ENCODE data around the gene LMBR1L. TPM values are rescaled to one million over a fixed set of nuclear protein-coding genes. Genes with fewer than 3 reads are reported as not detected.
A peak's percentile ranks its signal among the peaks of the same experiment; 100 is the strongest.

LMBR1L gene, protein sequence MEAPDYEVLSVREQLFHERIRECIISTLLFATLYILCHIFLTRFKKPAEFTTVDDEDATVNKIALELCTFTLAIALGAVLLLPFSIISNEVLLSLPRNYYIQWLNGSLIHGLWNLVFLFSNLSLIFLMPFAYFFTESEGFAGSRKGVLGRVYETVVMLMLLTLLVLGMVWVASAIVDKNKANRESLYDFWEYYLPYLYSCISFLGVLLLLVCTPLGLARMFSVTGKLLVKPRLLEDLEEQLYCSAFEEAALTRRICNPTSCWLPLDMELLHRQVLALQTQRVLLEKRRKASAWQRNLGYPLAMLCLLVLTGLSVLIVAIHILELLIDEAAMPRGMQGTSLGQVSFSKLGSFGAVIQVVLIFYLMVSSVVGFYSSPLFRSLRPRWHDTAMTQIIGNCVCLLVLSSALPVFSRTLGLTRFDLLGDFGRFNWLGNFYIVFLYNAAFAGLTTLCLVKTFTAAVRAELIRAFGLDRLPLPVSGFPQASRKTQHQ
- polyA plus RNA-seq: 344 and 381 TPM in 2 replicates
- 165 and 169 TPM in 2 replicates for polyA minus RNA-seq

DNA sequence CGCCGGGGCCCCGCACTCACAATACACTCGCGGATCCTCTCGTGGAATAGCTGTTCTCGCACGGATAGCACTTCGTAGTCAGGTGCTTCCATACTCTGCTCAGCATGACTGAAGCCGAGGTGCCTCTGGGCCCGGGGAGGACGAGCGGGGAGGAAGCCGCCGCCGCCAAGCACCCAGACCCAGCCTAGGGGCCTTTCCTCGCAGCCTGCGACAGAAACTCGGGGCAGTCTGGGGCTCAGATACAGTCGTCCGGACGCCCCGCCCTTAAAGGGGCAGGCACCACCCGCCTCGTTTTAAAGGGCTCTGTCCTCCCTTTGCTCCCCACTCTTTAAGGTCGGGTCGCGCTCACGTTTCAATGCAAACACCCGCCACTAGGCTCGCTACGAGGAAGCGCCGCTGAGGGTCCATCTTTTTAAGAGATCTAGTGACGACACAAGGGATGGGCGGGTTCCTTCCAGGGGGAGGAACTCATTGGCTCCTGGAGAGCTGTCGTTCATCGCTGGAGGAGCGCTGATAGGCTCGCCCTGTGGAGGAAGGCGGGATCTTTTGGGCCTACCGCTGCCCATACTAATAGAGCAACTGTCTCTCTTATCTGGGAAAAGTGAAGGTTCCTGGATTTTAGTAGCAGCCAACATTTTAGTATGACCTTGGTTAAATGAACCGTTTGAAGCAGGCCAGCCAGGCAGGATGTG is at the start of gene LMBR1L:
LMBR1L (minus strand) TSS at position 384 of the 692 bp plus-strand sequence; CDS start at position 92, 292 bp downstream.
- Histone ChIP-seq H3K36me3 (ENCODE audit: insufficient read depth, low read length) (peaks cover 6% of the 10 kb centered on the region), H3K4me3 (ENCODE audit: low read length) (peak within 1 kb of the TSS; percentile 96), H3K27ac (ENCODE audit: low read length) (peak within 1 kb of the TSS; percentile 100), H3K9me3 (ENCODE audit: low read length) (no peaks in the 10 kb centered on the region), H3K27me3 (ENCODE audit: insufficient read depth, low read depth, low read length) (no peaks in the 10 kb centered on the region), H3K9me2 (ENCODE audit: insufficient read depth, low read length) (no peaks in the 10 kb centered on the region), H2AFZ (ENCODE audit: low read depth, low read length) (peak within 1 kb of the TSS; percentile 82), H3K4me2 (ENCODE audit: low read length) (peak within 1 kb of the TSS; percentile 100), H3K9ac (ENCODE audit: low read length) (peak within 1 kb of the TSS; percentile 100), H4K20me1 (ENCODE audit: insufficient read depth) (peaks cover 31% of the 10 kb centered on the region), H3F3A (ENCODE audit: insufficient read depth, low read length, poor library complexity, severe bottlenecking) (no peaks in the 10 kb centered on the region), H3K79me2 (replicated peaks; ENCODE audit: insufficient read depth, low read length) (peaks cover 45% of the 10 kb centered on the region)
- TF ChIP-seq TAF1 (IDR thresholded peaks at IDR 0.05; ENCODE audit: low read depth) (peak; percentile 95), MXI1 (conservative IDR thresholded peaks at IDR 0.05; ENCODE audit: poor library complexity, severe bottlenecking) (no peak), EP300 (conservative IDR thresholded peaks at IDR 0.05; ENCODE audit: poor library complexity, severe bottlenecking) (peak; percentile 43), SMC3 (conservative IDR thresholded peaks at IDR 0.05; ENCODE audit: poor library complexity) (peak; percentile 41), EZH2 (IDR thresholded peaks at IDR 0.05; ENCODE audit: borderline replicate concordance, insufficient read depth, low read length, poor library complexity, severe bottlenecking) (no peak), POLR2AphosphoS5 (IDR thresholded peaks at IDR 0.05) (peak; percentile 96), RAD21 (conservative IDR thresholded peaks at IDR 0.05) (peak; percentile 52)
- TF ChIP-seq, protein P1, sequence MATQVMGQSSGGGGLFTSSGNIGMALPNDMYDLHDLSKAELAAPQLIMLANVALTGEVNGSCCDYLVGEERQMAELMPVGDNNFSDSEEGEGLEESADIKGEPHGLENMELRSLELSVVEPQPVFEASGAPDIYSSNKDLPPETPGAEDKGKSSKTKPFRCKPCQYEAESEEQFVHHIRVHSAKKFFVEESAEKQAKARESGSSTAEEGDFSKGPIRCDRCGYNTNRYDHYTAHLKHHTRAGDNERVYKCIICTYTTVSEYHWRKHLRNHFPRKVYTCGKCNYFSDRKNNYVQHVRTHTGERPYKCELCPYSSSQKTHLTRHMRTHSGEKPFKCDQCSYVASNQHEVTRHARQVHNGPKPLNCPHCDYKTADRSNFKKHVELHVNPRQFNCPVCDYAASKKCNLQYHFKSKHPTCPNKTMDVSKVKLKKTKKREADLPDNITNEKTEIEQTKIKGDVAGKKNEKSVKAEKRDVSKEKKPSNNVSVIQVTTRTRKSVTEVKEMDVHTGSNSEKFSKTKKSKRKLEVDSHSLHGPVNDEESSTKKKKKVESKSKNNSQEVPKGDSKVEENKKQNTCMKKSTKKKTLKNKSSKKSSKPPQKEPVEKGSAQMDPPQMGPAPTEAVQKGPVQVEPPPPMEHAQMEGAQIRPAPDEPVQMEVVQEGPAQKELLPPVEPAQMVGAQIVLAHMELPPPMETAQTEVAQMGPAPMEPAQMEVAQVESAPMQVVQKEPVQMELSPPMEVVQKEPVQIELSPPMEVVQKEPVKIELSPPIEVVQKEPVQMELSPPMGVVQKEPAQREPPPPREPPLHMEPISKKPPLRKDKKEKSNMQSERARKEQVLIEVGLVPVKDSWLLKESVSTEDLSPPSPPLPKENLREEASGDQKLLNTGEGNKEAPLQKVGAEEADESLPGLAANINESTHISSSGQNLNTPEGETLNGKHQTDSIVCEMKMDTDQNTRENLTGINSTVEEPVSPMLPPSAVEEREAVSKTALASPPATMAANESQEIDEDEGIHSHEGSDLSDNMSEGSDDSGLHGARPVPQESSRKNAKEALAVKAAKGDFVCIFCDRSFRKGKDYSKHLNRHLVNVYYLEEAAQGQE (IDR thresholded peaks at IDR 0.05; ENCODE audit: borderline replicate concordance): peak; percentile 92
- TF ChIP-seq, protein P2, sequence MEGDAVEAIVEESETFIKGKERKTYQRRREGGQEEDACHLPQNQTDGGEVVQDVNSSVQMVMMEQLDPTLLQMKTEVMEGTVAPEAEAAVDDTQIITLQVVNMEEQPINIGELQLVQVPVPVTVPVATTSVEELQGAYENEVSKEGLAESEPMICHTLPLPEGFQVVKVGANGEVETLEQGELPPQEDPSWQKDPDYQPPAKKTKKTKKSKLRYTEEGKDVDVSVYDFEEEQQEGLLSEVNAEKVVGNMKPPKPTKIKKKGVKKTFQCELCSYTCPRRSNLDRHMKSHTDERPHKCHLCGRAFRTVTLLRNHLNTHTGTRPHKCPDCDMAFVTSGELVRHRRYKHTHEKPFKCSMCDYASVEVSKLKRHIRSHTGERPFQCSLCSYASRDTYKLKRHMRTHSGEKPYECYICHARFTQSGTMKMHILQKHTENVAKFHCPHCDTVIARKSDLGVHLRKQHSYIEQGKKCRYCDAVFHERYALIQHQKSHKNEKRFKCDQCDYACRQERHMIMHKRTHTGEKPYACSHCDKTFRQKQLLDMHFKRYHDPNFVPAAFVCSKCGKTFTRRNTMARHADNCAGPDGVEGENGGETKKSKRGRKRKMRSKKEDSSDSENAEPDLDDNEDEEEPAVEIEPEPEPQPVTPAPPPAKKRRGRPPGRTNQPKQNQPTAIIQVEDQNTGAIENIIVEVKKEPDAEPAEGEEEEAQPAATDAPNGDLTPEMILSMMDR (IDR thresholded peaks at IDR 0.05; ENCODE audit: poor library complexity, severe bottlenecking): peak; percentile 82

DNA sequence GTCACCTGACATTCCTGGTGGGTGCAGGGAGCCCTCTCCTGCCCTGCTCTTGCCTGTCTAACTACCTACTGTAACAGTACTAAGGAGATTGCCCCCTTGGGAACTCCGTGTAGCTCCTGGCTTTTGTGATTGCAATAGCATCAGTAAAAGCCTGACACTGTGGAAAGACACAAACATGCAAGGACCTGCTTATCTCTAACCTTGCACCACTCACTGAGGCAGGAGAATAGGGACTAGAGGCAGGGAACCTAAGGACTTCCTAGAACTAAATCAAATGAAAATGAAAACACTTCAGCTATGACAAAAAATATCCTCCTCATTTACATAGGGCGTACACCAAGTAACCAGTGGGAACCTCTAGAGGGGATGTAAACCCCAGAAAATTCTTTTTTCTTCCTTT is 49.8 kb upstream of the LMBR1L start:
- no peak overlapping the region for H2AFZ ChIP-seq (ENCODE audit: low read depth, low read length)
- H3K79me2 ChIP-seq (replicated peaks; ENCODE audit: insufficient read depth, low read length): no peaks in the 10 kb centered on the region
- TF ChIP-seq SMC3 (conservative IDR thresholded peaks at IDR 0.05; ENCODE audit: poor library complexity) (no peak), EP300 (conservative IDR thresholded peaks at IDR 0.05; ENCODE audit: poor library complexity, severe bottlenecking) (no peak)
- H3K4me3 ChIP-seq (ENCODE audit: low read length): no peak overlapping the region
- no peaks in the 10 kb centered on the region for H3F3A ChIP-seq (ENCODE audit: insufficient read depth, low read length, poor library complexity, severe bottlenecking)
- H3K9ac ChIP-seq (ENCODE audit: low read length): no peak overlapping the region
- H3K27ac ChIP-seq (ENCODE audit: low read length): no peak overlapping the region
- no peak overlapping the region for H3K4me2 ChIP-seq (ENCODE audit: low read length)
- H3K36me3 ChIP-seq (ENCODE audit: insufficient read depth, low read length): no peaks in the 10 kb centered on the region
- no peaks in the 10 kb centered on the region for H3K27me3 ChIP-seq (ENCODE audit: insufficient read depth, low read depth, low read length)
- H3K9me3 ChIP-seq (ENCODE audit: low read length): no peaks in the 10 kb centered on the region
- H4K20me1 ChIP-seq (ENCODE audit: insufficient read depth): no peaks in the 10 kb centered on the region
- no peaks in the 10 kb centered on the region for H3K9me2 ChIP-seq (ENCODE audit: insufficient read depth, low read length)

Data from neural cell (in vitro differentiated cells).